Natural killer cell treated with Interleukin-12 subunit alpha and Interleukin-12 subunit beta and Interleukin-15 and Interleukin-18, amount 100 ng/mL, for 72 hours (primary cell): Measurements from ENCODE around the gene MTA2. TPM values are rescaled to one million over a fixed set of nuclear protein-coding genes. Genes with fewer than 3 reads are reported as not detected.
"Not testable (repeated sequence)": the region's sequence is repeated elsewhere in the genome, so short reads cannot be mapped to it uniquely, and the experiment has no call there.

ENCODE experiments used
- ATAC-seq, 2 donors: fragments of 150-1000 bp; cut with Tn5 transposase in 1 of 2; sonication (Bioruptor Pico), chemical (Tn5 transposase) in 1 of 2; 2 replicates each; pipeline ENCODE4 v1.10.0; 2021
- DNase-seq: peaks from one replicate; pipeline ENCODE4 v3.0.0; 2022; ENCODE audit warnings: low spot score
- H3K27ac Mint-ChIP-seq, 2 donors: 1 replicate in 1 of 2; 2 replicates in 1 of 2; pipeline ENCODE4 v1.8.0; 2022; ENCODE audit warnings: mixed read lengths in 2 of 2, mild to moderate bottlenecking in 1 of 2, moderate library complexity in 1 of 2
- H3K27me3 Mint-ChIP-seq, 2 donors: 1 replicate in 1 of 2; 2 replicates in 1 of 2; pipeline ENCODE4 v1.8.0; 2022; ENCODE audit warnings: mixed read lengths in 2 of 2
- H3K36me3 Mint-ChIP-seq: one replicate; pipeline ENCODE4 v1.8.0; 2022; ENCODE audit warnings: mixed read lengths
- H3K4me1 Mint-ChIP-seq, 2 donors: 1 replicate in 1 of 2; 2 replicates in 1 of 2; pipeline ENCODE4 v1.8.0; 2022; ENCODE audit warnings: low read depth in 2 of 2, mixed read lengths in 2 of 2, mild to moderate bottlenecking in 1 of 2
- H3K4me3 Mint-ChIP-seq: one replicate; pipeline ENCODE4 v1.8.0; 2022; ENCODE audit warnings: mixed read lengths
- H3K9me3 Mint-ChIP-seq: 2 replicates; pipeline ENCODE4 v1.8.0; 2022; ENCODE audit warnings: mixed read lengths
- total RNA-seq, 2 donors: library from RNA; stranded (reverse); gene quantifications; one replicate each; pipeline ENCODE4 v1.2.3, GENCODE V29; 2022

The MTA2 gene
- total RNA-seq, 2 donors from 2014 or later, result 234 to 259 TPM

- Mint-ChIP-seq H3K27ac (peak overlapping the region; percentile 97 to 98), H3K4me1 (peaks cover 43 to 47% of the 10 kb centered on the region in 2 donors), H3K9me3 (no peaks in the 10 kb centered on the region), H3K27me3 (no peaks in the 10 kb centered on the region), H3K4me3 (peak overlapping the region; percentile 97), H3K36me3 (peaks cover 38% of the 10 kb centered on the region)
- no peak for ATAC-seq
- no peak for DNase-seq
Measured at GRCh38 chr11:62575156-62575555, 26.5 kb downstream of the MTA2 start.

- DNase-seq (no peak), ATAC-seq (peak; percentile 16 to 25)
- H3K4me3 Mint-ChIP-seq, result peak overlapping the region; percentile 97
- H3K36me3 Mint-ChIP-seq, result peaks cover 38% of the 10 kb centered on the region
- no peaks in the 10 kb centered on the region for H3K9me3 Mint-ChIP-seq
- H3K4me1 Mint-ChIP-seq, result peaks cover 45 to 48% of the 10 kb centered on the region in 2 donors
- H3K27me3 Mint-ChIP-seq, result no peaks in the 10 kb centered on the region
- H3K27ac Mint-ChIP-seq, result peak overlapping the region; percentile 97 to 98
Measured at GRCh38 chr11:62574363-62575071, 27.1 kb downstream of the MTA2 start.

GRCh38 chr11:62573592-62574362, 27.9 kb downstream of the MTA2 start, which contains the start of gene EEF1G:
EEF1G (minus strand) TSS chr11:62573891; CDS start chr11:62573842, 49 bp downstream.
- Mint-ChIP-seq H3K27ac (peak within 1 kb of the TSS; percentile 97 to 98), H3K9me3 (no peaks in the 10 kb centered on the region), H3K4me1 (peaks cover 45 to 48% of the 10 kb centered on the region in 2 donors), H3K4me3 (peak within 1 kb of the TSS; percentile 97), H3K27me3 (no peaks in the 10 kb centered on the region), H3K36me3 (peaks cover 38% of the 10 kb centered on the region)
- DNase-seq (peak; percentile 99), ATAC-seq (peak; percentile 98)

- H3K4me3 Mint-ChIP-seq, result peak overlapping the region; percentile 97
- ATAC-seq (no peak), DNase-seq (no peak)
- peak overlapping the region; percentile 97 to 98 for H3K27ac Mint-ChIP-seq
- no peaks in the 10 kb centered on the region for H3K9me3 Mint-ChIP-seq
- peaks cover 38% of the 10 kb centered on the region for H3K36me3 Mint-ChIP-seq
- H3K4me1 Mint-ChIP-seq, result peaks cover 45 to 48% of the 10 kb centered on the region in 2 donors
- H3K27me3 Mint-ChIP-seq, result no peaks in the 10 kb centered on the region
Measured at GRCh38 chr11:62573006-62573591, 28.6 kb downstream of the MTA2 start.

- Mint-ChIP-seq H3K9me3 (no peaks in the 10 kb centered on the region), H3K4me1 (peaks cover 46 to 48% of the 10 kb centered on the region in 2 donors), H3K4me3 (peak overlapping the region; percentile 97), H3K27ac (peak overlapping the region; percentile 97 to 98), H3K36me3 (peaks cover 39% of the 10 kb centered on the region), H3K27me3 (no peaks in the 10 kb centered on the region)
- DNase-seq (no peak), ATAC-seq (no peak)
Measured at GRCh38 chr11:62572431-62572830, 29.2 kb downstream of the MTA2 start.

GRCh38 chr11:62571493-62571892, 30.2 kb downstream of the MTA2 start:
- H3K4me1 Mint-ChIP-seq, result peaks cover 55 to 56% of the 10 kb centered on the region in 2 donors
- H3K27me3 Mint-ChIP-seq, ATAC-seq, H3K9me3 Mint-ChIP-seq, DNase-seq: not testable (repeated sequence)
- peak overlapping the region; percentile 97 for H3K4me3 Mint-ChIP-seq
- H3K36me3 Mint-ChIP-seq, result peaks cover 45% of the 10 kb centered on the region
- peak overlapping the region; percentile 97 to 98 for H3K27ac Mint-ChIP-seq

- Mint-ChIP-seq H3K36me3 (peaks cover 51% of the 10 kb centered on the region), H3K4me1 (peaks cover 60% of the 10 kb centered on the region in 2 donors), H3K4me3 (peak overlapping the region; percentile 97), H3K27ac (peak overlapping the region; percentile 97 to 98)
- H3K27me3 Mint-ChIP-seq, DNase-seq, ATAC-seq, H3K9me3 Mint-ChIP-seq: not testable (repeated sequence)
Measured at GRCh38 chr11:62570903-62571302, 30.8 kb downstream of the MTA2 start.

GRCh38 chr11:62569611-62570010, 32.1 kb downstream of the MTA2 start:
- H3K27me3 Mint-ChIP-seq, result no peaks in the 10 kb centered on the region
- peaks cover 57% of the 10 kb centered on the region for H3K36me3 Mint-ChIP-seq
- peaks cover 54 to 61% of the 10 kb centered on the region in 2 donors for H3K4me1 Mint-ChIP-seq
- no peaks in the 10 kb centered on the region for H3K9me3 Mint-ChIP-seq
- peak overlapping the region; percentile 4 for H3K4me3 Mint-ChIP-seq
- ATAC-seq, result no peak
- DNase-seq, result no peak
- H3K27ac Mint-ChIP-seq, result peak overlapping the region in 1 of 2 donors; percentile 98

GRCh38 chr11:62567018-62567633, 34.5 kb downstream of the MTA2 start:
- H3K9me3 Mint-ChIP-seq, result no peaks in the 10 kb centered on the region
- ATAC-seq, result no peak
- peaks cover 35 to 43% of the 10 kb centered on the region in 2 donors for H3K4me1 Mint-ChIP-seq
- peak overlapping the region; percentile 42 for H3K4me3 Mint-ChIP-seq
- no peaks in the 10 kb centered on the region for H3K27me3 Mint-ChIP-seq
- DNase-seq, result no peak
- H3K36me3 Mint-ChIP-seq, result peaks cover 45% of the 10 kb centered on the region
- H3K27ac Mint-ChIP-seq, result peak overlapping the region; percentile 6 to 9

GRCh38 chr11:62566247-62566646, 35.4 kb downstream of the MTA2 start:
- ATAC-seq, result no peak
- no peak overlapping the region for H3K4me3 Mint-ChIP-seq
- peaks cover 43% of the 10 kb centered on the region for H3K36me3 Mint-ChIP-seq
- peaks cover 32 to 42% of the 10 kb centered on the region in 2 donors for H3K4me1 Mint-ChIP-seq
- no peak for DNase-seq
- no peaks in the 10 kb centered on the region for H3K9me3 Mint-ChIP-seq
- no peaks in the 10 kb centered on the region for H3K27me3 Mint-ChIP-seq
- peak overlapping the region; percentile 9 to 25 for H3K27ac Mint-ChIP-seq

- Mint-ChIP-seq H3K4me1 (peaks cover 32 to 40% of the 10 kb centered on the region in 2 donors), H3K4me3 (no peak overlapping the region), H3K27me3 (no peaks in the 10 kb centered on the region), H3K36me3 (peaks cover 34% of the 10 kb centered on the region), H3K27ac (peak overlapping the region in 1 of 2 donors; percentile 25), H3K9me3 (no peaks in the 10 kb centered on the region)
- ATAC-seq, result no peak
- no peak for DNase-seq
Measured at GRCh38 chr11:62565100-62565802, 36.4 kb downstream of the MTA2 start.

- not testable (repeated sequence) for ATAC-seq, H3K27me3 Mint-ChIP-seq, H3K9me3 Mint-ChIP-seq, DNase-seq, H3K4me3 Mint-ChIP-seq
- Mint-ChIP-seq H3K4me1 (peaks cover 45 to 51% of the 10 kb centered on the region in 2 donors), H3K27ac (peak overlapping the region; percentile 18 to 45), H3K36me3 (peaks cover 37% of the 10 kb centered on the region)
Measured at GRCh38 chr11:62561677-62562230, 39.9 kb downstream of the MTA2 start.
